OCI-M1 (cell line): Measurements from ENCODE around the gene OSM.

Experiments used
- DNase-seq: peaks from one replicate; lab custom pipeline; 2025; lab: John Stamatoyannopoulos, UW

OSM gene

DNA sequence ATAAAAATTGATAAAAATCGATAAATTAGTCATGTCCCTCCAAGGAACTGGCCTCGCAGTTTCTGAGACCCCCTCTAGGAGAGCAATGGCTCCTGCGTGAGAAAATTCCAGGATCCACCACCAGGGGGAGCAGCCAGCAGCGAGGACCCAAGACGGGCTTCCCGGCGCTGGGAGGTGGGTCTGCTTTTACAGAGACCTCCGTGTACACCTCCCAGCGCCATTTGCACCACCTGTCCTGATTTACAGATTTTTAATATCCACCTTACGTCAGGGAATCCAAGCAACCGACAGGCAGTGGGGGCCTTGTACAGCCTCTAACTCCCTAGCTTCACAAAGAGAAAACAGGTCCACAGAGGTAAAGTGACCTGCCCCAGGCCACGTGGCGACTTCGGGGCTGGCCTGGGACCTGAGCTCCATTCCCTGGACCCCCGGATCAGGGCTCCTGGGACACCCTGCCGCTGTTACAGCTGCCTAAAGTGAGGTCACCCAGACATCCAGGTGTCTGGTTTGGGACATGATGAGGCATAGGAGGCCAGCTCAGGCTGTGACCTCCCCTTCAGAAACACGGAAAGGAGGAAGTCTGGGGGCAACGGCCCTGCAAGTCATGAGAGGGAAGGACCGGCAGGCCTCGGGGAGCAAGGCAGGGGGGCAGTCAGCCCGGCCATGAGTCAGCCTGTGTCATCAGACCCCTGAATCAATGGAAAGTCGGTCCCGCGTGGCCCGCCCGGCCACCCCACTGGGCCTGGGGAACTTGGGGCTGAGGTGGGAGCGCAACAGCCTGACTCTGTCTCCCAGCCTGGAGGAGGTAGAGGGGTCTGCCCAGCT, 3.5 kb downstream of the OSM start:
- peak; percentile 84 for DNase-seq

DNA sequence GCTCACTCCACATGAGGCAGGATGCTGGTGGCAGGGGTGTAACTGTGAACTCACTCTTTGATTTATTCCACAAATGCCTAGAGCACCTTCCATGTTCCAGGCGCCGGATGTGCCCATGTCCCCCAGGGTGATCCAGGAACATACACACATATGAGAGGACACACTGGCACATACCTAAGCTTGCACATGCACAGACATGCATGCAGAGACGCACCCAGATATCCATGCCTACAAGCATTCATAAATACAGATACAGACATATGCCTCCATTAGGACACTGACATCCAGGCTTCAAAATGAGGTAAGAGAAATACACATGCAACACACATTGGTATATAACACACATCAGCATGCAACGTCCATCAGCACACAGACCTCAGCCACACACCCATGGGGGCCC, 4.5 kb downstream of the OSM start:
- no peak for DNase-seq

DNA sequence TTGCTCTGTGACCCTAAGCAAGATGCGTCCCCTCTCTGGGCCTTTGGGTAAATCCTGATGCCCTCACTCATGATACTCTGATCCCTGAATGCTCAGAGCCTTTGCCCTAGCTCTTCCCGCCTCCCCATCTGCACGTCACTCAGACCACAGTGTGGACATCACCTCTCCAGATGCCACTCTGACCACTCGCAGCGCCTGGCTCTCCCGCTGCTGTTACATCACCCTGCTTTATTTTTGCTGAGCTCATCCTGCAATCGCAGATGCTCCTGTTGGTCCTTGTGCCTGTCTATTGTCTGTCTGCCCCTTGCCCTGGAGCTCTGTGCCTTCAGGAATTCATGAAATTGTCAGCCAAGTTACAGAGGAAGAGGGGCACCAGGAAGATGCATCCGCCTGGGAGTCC, 5.5 kb downstream of the OSM start:
- DNase-seq = peak; percentile 65

DNA sequence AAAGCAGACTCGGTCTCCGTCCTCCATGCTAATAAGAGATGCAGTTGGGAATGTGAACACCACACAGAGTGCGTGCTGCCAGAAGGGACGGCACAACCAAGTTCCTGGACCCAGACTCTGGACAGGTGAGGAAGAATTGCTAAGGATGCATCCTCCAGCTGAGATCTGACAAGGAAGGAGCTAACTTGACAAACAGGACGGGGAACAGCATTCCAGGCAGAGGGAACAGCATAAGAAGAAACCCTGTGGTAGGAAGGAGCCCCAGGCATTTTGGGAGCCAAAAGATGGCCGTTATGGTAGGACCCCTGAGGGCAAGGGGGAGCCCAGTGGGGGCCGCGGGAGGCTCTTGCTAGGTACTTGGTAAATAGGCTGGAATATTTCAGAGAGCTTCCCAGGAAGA, 6.0 kb downstream of the OSM start:
- no peak for DNase-seq

DNA sequence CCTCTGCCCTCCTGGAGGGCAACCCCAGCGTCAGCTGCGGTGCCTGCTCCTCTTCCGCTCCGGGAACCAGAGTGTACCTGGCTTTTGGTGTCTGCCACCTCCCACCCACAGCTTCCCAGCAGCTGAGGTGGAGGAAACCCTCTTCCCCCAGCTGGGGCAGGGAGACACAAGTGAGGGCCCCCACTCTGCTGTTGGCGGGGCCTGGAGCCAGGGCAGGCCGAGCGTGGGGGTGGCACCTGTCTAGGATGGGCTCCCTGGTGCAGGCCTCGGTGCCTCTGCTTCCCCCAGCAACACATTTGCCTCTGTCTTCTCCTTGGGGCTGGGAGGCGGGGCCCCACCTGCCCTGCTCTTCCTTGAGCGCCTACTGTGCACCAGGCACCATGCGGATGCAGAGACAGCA, 6.4 kb downstream of the OSM start:
- no peak for DNase-seq

DNA sequence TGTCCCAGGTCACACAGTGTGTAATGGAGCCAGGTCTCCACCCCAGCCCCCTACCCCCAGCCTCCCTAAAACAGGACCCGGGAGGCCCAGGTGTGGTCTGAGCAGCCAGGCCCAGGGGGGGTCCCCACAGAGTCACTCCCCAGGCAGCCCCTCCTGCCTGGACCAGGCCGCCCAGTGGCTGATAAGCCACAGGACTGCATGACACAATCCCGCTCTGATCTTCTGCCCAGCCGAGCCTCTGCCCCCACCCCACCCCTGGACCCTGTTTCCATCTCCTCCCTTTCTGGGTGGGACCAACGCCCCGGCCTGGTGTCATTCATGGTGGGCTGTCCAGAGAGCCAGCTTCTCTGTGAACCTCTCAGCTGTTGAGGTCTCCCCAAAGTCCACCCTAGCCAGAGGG, 12.3 kb downstream of the OSM start:
- no peak for DNase-seq

DNA sequence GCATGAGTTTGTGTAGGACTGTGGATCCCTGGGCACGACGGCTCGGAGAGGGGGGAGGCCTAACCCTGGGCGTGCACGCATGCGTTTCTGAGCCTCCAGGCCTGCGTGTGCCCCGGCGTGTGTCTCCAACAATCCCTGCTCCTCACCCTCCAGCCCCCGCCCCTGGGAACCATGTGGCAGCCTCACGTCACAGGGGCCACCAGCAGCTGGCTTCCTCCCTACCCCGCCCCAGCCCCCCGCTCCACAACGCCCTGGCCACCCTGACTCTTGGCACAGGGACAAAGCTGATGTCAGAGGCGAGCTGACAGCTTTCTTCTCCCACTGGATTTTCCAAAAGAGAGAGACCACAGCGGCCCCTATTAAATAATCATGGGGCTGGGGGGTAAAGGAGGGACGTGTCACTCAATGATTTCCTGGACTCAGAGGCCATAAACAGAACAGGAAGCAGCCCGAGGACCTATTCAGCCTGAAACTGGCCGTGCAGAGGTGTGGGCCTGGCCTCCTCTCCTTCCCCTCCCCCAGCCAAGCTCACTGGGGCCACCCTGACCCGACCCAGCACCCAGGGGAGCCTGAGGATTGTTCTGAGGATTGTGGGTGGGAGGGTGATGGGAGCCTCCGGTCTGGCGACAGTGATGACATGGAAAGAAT, 13.3 kb downstream of the OSM start:
- no peak for DNase-seq

DNA sequence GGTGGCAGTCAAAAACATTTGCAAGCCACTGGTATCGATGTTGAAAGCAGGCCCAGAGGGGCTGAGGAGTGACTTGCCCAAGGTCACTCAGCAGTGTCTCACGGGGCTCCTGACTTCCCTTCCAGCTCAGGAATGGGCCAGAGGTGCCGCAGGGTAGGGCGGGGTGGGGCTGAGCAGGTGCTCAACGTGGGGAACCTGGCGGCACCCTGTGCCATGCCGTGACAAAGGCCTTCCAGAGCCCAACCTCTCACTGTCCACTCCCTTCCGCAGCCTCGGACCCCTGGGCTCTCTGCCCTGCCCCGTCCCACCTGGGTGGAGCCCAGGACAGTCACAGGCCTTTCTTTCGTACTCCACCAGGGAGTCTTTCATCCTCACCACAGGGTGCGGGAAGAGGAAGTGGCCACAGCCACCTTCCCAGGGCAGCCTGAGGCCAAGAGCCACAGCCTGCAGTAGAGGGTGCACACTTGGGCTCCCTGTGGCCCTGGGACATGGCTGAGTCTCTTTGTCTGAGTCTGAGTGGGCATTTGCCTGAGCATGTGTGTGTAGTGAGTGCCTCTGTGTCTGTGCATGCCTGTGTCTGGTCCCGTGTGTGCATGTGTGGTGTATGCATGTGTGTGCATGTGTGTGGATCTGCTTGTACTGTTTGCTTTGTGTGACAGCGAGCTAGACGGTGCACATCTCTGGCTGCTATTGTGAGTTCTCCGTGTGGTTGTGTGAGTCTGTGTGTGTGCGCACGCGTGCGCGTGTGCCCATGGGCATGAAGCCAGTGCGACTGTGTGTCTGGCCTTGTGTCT, 14.0 kb downstream of the OSM start:
- peak; percentile 50 for DNase-seq

DNA sequence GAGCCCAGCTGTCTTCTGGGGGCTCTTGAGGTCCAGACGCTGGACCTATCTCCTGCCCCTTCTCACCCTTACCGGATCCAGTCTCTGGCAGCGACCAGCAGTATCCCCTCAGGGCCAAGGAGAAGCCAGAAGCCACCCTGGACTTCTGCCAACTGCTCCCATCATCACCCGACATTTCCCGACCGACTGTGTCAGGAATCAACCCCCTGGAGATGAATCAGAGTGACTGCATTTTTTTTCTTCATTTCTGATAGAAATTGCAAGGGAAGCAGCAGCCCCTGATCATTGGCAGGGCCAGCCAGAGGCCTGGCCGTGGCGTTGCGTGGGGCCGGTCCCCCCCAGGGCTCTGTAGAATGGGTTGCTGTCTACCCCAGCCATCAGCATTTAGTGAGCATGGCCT, 14.9 kb downstream of the OSM start:
- DNase-seq = no peak

DNA sequence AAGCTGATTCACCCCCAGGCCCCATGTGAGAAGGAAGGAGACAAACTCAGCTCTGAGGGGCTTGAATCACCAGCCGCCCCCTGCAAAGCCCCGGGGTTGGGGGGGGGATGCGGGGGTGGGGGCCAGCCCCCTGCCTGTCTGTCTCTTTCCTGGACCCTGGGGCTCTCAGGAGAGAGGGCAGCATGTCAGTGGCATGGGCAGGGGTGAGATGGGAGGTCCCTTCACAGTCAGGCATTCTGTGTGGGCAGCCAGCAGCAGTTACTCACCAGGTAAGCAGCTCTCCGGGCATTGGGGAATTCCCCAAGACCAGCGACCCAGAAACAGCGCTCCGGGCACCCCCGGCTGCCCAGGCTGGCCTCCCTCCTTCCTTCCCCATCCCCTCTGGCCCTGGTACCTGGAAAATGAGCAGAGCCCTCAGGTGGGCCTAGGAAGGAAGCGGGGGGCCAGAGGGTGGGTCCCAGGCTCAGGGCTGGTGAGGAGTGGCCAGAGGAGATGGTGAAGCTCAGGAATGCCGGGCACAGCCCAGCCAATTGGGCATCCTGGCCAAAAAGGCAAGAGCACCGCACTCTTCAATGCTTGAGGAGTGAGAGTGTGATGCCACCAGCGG, 15.9 kb downstream of the OSM start:
- DNase-seq = no peak

DNA sequence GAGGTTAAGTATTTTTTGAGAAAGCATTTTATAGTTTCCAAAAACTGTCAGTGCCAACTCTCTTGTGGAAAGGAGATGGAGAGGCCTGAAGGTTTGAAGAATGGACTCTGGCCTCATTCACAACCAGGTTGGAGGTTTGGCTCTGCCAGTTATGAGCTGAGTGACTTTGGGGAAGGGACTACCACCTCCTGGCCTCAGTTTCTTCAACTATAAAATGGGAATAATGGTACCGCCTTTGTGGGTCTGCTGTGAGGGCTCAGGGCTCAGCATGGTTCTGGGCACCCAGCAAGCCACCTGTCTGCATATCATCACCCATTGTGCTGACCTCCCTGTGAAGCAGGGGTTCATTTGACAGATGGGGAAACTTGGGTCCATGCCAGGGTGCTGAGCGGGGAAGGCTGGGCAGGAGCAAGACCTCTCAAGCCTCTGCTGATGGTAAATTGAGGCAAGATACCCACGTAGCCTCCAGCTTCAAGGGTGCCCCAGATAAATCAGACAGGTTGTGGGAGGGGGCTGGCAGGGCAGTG, 16.5 kb downstream of the OSM start:
- DNase-seq = no peak

DNA sequence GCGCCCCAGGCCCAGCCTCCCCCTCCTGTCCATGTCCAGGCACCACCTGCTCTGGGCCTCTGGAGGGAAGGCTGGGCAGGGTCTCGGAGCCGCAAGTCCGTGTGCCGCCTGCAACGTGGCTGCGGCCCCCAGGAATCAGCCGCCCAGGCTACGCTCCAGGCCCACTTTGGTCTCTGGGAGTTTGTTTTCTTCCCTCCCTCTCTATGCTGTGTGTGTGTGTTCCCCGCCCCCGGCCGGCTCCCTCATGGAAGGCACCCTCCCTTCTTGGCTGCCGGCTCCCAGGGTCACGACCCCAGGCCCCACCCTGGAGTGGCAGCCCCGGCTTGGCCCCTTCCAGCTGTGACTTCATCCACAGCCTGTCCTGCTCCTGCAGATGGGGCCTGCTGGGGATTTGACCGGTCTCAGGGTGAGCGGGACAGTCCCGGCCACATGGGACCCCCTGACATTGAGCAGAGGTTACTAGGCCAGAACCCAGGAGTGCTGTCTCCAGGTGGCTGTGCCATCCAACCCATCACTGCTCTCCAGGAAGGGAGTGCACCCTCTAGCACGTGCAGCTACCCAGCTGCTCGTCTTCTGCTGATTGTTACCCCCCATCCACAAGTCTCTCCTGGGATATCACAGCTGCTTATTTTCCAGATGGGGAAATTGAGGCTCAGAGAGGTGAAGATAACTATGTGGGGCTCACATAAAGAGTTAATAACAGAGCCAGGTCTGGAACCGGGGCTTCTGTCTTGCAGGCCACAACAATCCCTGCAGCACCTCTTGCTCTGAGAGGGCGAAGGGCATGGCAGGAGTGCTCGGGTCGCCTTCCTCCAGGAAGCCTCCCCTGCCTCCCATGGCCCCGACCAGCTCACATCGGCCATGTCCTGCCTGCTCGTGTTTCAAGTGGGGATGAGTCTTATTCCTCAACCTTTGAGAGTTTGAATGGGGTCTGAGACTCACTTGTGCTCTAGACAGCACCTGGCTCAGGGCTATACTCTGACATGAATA, 17.3 kb downstream of the OSM start:
- DNase-seq = no peak

DNA sequence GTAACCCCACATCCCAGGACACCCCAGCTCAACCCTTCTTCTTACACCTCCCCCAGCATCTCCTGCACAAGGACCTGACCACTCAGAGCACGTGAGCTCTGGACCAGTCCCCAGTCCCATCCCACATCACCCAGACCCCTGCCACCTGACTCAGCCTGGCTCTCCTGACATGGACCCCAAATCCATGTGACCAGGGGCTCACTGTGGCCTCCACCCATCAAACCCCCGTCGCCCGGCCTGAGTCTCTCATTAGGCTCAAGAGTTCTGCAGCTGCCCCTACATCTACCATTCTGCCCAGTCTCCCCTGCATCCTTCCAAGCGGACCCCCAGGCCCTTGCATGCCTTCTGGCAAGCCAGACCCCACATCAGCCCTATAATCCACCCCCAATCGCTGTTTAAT, 18.2 kb downstream of the OSM start:
- no peak for DNase-seq

DNA sequence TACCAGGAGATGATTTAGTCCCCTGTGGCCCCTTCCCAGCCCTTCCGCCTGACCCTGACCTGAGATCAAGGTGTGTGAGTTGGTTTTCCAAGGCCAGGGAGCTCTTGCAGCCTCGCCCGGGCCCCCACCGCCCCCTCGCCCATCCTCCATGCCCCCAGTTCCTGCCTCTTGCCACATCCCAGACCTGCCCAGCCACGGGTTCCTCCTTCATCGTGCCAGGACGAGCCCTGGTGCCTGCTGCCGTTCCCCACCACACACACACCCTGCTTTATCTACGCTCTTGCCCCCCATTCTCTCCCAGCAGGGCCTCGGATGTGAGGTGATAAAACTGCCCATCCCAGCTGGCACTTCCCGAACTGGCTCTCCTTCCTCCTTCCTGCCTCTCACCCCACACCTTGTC, 18.7 kb downstream of the OSM start:
- no peak for DNase-seq

DNA sequence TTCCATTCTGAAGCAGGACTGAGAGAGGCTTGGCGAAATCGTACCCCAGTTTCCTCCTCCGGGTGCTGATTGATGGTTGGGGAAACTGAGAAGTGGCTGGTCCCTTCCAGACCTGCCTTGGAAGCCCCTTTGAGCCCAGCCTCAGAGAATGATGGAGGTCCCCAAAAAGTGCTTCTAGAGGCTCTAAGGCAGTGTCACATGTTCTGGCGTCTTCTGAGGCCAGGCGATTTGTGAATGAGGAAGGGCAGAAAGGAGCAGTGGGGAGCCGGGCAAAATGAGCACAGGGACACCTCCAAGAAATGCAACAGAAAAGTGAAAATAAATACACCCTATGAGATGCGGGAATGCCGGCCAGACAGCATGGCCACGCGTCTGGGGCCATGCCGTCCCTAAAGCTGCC, 19.1 kb downstream of the OSM start:
- no peak for DNase-seq

DNA sequence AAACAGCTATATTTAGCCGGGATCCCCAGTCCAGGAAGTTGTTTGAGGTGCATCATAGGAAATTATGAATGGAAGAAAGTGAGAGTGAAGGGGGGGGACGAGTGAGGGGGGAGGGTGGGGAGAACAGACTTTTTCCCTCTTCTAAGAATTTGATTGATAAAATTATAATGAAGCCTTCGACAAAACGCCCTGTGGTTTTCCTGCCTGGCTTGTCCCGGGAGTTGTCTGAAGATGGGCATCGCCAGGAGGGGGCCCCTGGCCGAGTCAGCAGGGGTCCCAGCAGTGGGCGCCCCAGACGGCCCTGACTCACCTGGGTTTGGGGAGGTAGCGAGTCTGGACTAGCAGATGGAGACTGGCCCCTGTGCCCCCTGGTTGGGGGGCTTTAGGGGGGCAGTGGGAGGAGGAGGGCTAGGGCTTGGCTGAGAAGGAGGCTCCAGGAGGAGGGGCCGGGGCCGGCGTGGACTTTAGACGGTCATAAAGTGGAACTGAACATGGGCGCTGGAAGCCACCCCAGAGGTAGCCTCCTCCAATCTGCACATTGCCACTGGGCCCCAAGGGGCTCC, 19.8 kb downstream of the OSM start:
- DNase-seq = peak; percentile 47

DNA sequence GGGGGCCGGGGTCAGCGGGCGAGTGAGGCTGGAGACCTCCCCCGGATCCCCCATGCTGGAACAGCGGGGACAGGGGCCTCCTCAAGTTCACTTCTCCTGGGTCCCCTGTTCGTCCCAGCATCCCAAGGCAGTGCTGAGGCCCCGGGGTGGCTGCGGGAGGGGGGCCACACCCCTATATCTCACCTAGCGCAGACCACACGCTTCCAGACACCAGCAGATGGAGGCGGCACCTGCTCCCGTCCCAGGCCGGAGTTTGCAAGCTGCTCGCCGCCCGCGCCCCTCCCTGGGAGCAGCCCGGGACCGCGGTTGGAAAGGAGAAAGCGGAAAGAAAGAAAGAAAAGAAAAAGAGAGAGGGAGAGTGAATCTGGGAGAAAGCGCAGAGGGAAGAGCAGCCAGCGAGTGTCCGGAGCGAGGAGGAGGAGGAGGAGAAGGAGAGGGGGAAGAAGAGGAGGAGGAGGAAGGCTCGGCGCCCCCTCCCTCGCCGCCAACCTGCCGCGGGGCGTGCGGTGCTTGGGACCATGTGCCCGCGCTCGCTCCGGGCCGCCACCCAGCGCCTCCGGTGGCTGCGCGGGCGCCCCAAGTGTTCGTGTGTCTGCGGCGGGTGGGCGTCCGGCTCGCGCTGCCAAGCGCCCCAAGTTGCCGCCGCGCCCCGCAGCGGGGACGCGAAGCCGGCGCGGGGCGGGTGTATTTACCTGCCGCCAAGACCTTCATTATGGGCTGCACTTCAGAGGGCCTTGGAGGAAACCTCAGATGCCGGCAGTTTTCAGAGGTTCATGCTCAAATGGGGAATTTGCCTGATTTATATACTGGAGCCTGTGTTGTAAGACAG, 20.5 kb downstream of the OSM start, which contains the start of gene LIF:
Gene LIF, minus strand, starts transcription at position 775 of the 829 bp plus-strand sequence. Its CDS starts 64 bp downstream, at position 711.
- peak; percentile 67 for DNase-seq

DNA sequence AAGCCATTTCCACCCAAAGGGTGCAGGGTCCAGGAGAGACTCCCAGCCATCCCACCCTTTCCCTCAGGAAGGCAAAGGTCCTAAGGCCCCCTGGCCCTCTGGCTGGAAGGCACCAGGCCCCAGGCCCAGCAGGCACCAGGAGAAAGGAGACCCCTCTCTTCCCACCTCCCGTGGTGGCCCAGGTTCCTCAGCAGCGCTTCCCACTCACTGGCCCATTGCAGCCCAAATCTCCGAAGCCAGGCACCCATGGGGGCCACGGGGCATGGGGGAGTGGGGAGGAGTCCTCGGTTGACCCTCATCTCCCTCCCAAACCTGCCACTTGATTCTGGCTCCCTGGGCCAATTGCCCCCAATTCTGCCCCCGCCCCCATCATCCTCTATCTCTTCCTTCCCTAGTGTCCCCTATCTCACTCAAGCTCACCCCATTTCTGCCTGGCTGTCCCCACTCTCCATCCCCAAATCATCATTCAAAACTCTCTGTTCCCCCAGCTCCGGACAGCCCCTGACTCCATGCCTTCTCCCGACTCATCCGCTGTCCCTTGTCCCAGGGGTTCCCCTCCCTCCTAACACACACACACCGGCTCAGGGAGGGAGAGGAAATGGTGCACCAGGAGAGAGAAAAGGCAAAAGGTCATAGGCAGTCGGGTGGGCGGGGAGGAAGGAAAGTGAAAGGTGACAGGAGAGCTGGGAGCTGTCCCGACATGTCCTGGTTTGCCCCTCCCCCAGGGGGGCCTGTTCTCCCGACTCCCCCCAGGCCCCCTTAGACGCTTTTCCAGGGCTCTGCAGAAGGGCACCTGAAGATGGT, 21.3 kb downstream of the OSM start:
- peak; percentile 25 for DNase-seq

DNA sequence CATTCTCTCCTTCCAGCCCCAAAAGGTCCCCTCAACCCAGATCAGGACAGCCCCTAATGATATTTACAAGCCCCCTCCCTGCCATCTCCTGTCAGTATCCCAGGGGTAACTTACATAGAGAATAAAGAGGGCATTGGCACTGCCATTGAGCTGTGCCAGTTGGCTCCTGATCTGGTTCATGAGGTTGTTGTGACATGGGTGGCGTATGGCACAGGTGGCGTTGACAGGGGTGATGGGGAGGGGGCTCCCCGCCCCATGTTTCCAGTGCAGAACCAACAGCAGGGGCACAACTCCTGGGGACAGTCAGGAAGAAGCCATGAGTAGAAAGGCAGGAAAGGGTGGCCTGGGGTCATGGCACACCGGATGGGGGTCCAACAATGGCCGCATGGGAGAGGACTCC, 22.0 kb downstream of the OSM start:
- no peak for DNase-seq
